ACC112 (cell line): ENCODE results near the gene MMP28.

Source experiments
- H2AFZ ChIP-seq: fragments of 200-600 bp; sonication (generic); one replicate; pipeline ENCODE4 v1.6.0; 2017; ENCODE audit warnings: antibody characterized with exemption, low read length; ENCODE audit not compliant: unreplicated experiment
- H3K27ac ChIP-seq: fragments of 200-600 bp; sonication (generic); 2 replicates; pipeline ENCODE4 v1.5.1; 2014; ENCODE audit warnings: low read depth, mild to moderate bottlenecking, antibody characterized with exemption, low read length, moderate library complexity
- H3K27me3 ChIP-seq: fragments of 200-600 bp; sonication (generic); 2 replicates; pipeline ENCODE4 v1.6.1; 2014; ENCODE audit warnings: mild to moderate bottlenecking, antibody characterized with exemption, low read length, moderate library complexity, mixed read lengths; ENCODE audit not compliant: insufficient read depth
- H3K36me3 ChIP-seq: fragments of 200-600 bp; sonication (generic); 2 replicates; pipeline ENCODE4 v1.6.1; 2016; ENCODE audit warnings: mild to moderate bottlenecking, antibody characterized with exemption, low read length, moderate library complexity, mixed read lengths; ENCODE audit not compliant: insufficient read depth
- H3K4me1 ChIP-seq: fragments of 200-600 bp; sonication (generic); one replicate; pipeline ENCODE4 v1.6.1; 2016; ENCODE audit warnings: low read length, mixed read lengths; ENCODE audit not compliant: insufficient read depth, unreplicated experiment, control insufficient read depth
- H3K4me3 ChIP-seq: fragments of 200-600 bp; sonication (generic); 2 replicates; pipeline ENCODE4 v1.5.1; 2014; ENCODE audit warnings: mild to moderate bottlenecking, low read depth, low read length
- H3K79me2 ChIP-seq: fragments of 200-600 bp; sonication (generic); one replicate; pipeline ENCODE4 v1.6.0; 2016; ENCODE audit warnings: low read length; ENCODE audit not compliant: control insufficient read depth, unreplicated experiment, insufficient read depth

Gene MMP28

DNA sequence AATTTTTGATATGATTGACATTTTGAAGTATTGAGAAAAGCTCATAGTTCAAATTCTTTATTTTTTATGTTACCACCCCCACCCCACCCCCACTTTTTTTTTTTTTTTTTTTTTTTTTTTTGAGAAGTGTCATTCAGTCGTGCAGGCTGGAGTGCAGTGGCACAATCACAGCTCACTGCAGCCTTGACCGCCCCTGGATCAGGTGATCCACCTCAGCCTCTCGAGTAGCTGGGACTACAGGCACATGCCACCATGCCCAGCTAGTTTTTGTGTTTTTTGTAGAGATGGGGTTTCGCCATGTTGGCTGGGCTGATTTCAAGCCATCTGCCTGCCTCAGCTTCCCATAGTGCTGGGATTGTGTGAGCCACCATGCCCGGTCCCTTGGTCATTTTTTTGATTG lies 21.3 kb upstream of the MMP28 start:
- Histone ChIP-seq H3K4me1 (peaks cover 17% of the 10 kb centered on the region), H3K36me3 (peaks cover 43% of the 10 kb centered on the region), H3K79me2 (peaks cover 95% of the 10 kb centered on the region), H3K27ac (no peak overlapping the region), H3K4me3 (no peak overlapping the region), H3K27me3 (no peaks in the 10 kb centered on the region), H2AFZ (no peak overlapping the region)

DNA sequence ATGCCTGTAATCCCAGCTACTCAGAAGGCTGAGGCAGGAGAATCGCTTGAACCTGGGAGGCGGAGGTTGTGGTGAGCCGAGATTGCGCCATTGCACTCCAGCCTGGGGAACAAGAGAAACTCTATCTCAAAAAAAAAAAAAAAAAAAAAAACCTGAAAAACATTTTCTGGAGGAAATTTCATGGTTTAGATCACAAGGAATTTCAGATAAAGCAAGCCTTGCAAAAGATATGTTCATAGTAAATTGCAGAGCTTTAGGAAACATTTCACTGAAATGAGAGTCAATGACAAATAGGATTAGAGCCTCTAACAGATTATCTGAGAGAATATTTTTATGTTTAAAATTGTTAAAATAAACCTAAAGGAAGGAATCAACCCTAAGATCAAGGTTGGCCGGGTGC lies 17.0 kb upstream of the MMP28 start:
- H3K36me3 ChIP-seq = peaks cover 11% of the 10 kb centered on the region
- no peaks in the 10 kb centered on the region for H3K27me3 ChIP-seq
- no peak overlapping the region for H2AFZ ChIP-seq
- no peak overlapping the region for H3K4me3 ChIP-seq
- H3K4me1 ChIP-seq = peaks cover 33% of the 10 kb centered on the region
- peaks cover 84% of the 10 kb centered on the region for H3K79me2 ChIP-seq
- no peak overlapping the region for H3K27ac ChIP-seq

DNA sequence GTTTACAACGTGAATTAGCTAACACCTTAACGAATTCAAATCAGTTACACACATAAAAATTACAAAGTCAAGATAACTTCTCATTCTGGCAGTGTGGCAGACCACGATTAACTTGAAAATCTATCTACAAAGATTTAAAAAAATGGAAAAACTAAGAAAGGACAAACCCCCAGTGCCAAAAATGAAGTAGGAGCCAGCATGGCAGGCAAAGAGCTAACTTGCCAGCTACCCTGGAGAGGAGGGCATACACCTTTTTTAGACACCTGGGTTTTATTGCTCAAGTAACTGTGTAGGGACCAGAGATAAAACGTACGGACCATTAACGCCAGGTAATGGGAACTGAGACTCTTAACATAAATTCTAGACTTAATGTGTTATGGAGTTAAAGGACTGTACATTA lies 16.3 kb upstream of the MMP28 start:
- H2AFZ ChIP-seq = no peak overlapping the region
- H3K79me2 ChIP-seq = peaks cover 77% of the 10 kb centered on the region
- H3K4me3 ChIP-seq = peak overlapping the region; percentile 100
- peaks cover 7% of the 10 kb centered on the region; the same call in 1 of the 2 replicates for H3K36me3 ChIP-seq
- no peak overlapping the region for H3K27ac ChIP-seq
- H3K4me1 ChIP-seq = peaks cover 34% of the 10 kb centered on the region
- H3K27me3 ChIP-seq = no peaks in the 10 kb centered on the region

DNA sequence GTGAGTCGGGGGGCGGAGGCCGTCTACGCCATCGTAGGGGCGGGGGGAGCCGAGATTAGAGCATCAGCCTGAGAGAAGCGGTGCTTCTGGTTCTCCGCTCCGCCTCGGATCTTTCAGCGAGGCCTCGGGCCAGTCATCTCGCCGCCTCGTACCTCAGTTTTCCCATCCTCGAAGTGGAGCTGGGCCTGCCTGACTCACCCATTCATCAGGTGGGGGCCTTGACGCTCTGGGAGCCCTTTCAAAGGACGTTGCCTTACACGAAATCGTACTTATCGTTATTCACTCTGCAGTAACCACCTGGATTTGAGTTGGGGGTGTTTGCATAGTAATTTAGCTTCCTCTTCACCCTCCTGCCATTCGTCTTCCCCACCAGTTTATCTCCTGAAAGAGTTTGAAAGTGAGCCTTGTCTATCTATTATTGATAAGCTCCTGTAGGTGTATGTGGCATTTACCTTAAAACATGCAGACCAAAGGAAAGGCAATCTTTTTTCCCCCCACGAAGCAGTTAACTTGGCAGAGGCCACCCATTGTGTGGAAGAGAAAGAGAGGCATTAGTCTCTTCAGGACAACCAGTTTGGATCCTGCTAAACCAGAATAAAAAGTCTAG lies 14.5 kb upstream of the MMP28 start:
- peaks cover 4% of the 10 kb centered on the region; the same call in 1 of the 2 replicates for H3K36me3 ChIP-seq
- peak overlapping the region; percentile 100 for H3K4me3 ChIP-seq
- H3K79me2 ChIP-seq = peaks cover 60% of the 10 kb centered on the region
- peaks cover 35% of the 10 kb centered on the region for H3K4me1 ChIP-seq
- H3K27me3 ChIP-seq = no peaks in the 10 kb centered on the region
- no peak overlapping the region for H2AFZ ChIP-seq
- peak overlapping the region; percentile 92 for H3K27ac ChIP-seq

DNA sequence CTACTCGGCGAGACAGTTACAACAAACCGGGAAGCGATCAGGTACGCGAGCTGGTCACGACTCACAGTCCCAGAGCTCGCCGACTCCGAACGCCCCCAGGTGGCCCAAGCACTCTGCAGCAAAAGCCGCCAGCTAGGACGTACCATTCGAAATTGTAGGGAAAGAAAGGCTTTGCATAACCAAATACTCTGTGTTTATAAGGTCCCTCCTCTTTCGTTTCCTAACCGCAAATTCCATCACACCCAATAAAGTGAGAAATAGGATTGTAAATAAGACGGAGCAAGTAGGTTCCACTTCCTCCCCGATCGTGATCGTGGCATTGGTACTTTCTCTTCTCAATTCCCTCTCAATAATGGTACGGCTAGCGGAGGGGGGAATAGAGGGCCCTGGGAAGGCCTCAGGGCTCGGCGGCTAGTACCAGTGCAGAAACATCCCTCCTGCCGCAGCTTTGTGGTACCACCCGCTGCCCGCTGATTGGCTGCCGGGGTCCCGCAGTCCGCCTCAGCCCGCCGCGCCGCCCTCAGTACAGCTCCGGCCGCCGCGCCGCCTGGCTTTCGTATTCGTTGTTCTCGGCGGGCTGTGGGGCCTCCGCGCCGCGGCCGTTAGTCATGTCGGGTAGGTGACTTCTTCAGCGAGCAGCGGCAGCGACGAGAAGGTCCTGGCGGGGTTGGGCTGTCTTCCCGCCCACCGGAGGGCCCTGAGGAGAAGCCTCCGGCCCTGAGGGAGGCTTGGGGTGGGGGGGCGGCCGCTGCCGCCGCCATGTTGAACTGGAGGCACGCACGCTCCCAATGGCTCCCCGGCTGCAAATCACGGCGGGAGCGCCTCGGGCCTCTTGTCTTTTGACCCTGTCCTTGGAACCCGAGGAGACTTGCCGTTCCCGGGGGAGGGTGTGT lies 13.8 kb upstream of the MMP28 start, which contains the start of gene TAF15:
TAF15 (plus strand) TSS at position 523 of the 893 bp plus-strand sequence; CDS start at position 609, 86 bp downstream.
- peaks cover 34% of the 10 kb centered on the region for H3K4me1 ChIP-seq
- H3K36me3 ChIP-seq = peaks cover 4% of the 10 kb centered on the region; the same call in 1 of the 2 replicates
- H3K27ac ChIP-seq = peak within 1 kb of the TSS; percentile 92
- H3K27me3 ChIP-seq = no peaks in the 10 kb centered on the region
- peak within 1 kb of the TSS; percentile 100 for H3K4me3 ChIP-seq
- peaks cover 52% of the 10 kb centered on the region for H3K79me2 ChIP-seq
- peak within 1 kb of the TSS; percentile 81 for H2AFZ ChIP-seq

DNA sequence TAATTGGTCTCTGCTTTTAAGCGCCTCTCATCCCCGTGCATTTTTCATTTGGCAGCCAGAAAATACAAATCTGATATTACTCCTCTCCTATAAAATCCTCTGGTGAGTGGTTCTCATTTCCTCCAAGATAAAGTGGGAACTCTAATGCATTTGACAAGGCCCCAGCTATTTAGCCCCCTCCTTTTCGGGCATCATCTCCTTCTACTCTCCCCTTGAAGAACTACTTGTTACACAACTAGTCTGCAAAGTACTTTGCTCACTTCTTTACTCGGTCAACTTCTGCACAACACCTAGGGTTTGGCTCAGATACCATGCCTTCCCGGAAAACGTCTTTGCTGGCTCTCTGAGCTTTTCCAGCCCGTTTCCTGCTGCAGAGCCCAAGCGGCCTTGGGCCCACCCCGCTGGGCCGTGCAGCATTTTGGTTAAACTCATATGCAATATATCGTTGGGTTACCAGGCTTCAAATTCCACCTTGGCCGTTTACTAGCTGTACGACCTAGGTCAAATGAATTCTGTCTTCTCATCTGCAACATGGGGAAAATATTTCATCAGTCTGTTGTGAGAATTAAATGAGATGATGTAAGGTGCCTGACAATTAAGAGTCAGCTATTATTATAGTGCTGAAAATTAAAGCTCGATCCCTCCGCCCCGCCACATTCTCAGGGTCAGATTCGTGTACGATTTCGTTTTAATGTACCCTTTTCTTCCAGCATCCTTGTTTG lies 13.0 kb upstream of the MMP28 start:
- Histone ChIP-seq H3K36me3 (peaks cover 4% of the 10 kb centered on the region; the same call in 1 of the 2 replicates), H3K4me1 (peaks cover 34% of the 10 kb centered on the region), H3K4me3 (peak overlapping the region; percentile 100), H3K27ac (peak overlapping the region; percentile 92), H3K79me2 (peaks cover 44% of the 10 kb centered on the region), H2AFZ (peak overlapping the region; percentile 81), H3K27me3 (no peaks in the 10 kb centered on the region)

DNA sequence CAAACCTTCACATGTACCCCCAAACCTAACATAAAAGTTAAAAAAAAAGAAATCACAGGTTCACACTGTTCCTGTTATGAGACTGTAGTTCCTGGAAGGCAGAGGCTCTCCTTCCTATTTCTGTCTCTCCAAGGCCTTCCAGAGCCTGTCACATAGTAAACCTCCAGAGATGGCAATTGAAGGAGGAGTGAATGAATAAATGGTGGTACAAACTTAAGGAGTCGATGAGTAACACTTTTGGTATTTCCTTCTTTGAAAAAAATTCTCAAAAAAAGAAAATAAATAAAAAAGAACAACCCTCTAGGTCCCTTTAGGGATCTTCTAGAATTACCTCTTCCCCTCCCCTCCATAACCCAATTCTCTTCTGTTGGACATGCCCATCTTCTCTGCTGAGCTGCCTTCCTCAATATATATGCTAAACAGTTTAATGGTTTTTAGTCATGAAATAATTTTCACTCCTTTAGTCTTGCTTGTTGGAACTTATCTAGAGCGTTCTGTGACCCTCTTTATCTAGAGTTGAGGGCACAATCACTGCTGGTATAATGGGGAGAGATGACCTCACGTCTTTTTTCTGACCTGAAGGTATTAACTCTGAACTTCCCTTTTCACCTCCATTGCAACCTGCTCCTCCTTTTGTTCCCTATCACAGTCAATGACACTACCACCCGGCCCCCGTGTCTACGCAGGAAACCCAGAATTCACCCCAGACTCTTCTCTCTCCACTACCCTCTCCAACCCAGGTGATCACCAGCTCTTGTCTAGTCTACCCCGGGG lies 12.1 kb upstream of the MMP28 start:
- peaks cover 4% of the 10 kb centered on the region; the same call in 1 of the 2 replicates for H3K36me3 ChIP-seq
- H3K27me3 ChIP-seq = no peaks in the 10 kb centered on the region
- peaks cover 36% of the 10 kb centered on the region for H3K79me2 ChIP-seq
- H3K4me3 ChIP-seq = peak overlapping the region; percentile 3; the same call in 1 of the 2 replicates
- no peak overlapping the region for H2AFZ ChIP-seq
- H3K27ac ChIP-seq = peak overlapping the region; percentile 26
- H3K4me1 ChIP-seq = peaks cover 34% of the 10 kb centered on the region

DNA sequence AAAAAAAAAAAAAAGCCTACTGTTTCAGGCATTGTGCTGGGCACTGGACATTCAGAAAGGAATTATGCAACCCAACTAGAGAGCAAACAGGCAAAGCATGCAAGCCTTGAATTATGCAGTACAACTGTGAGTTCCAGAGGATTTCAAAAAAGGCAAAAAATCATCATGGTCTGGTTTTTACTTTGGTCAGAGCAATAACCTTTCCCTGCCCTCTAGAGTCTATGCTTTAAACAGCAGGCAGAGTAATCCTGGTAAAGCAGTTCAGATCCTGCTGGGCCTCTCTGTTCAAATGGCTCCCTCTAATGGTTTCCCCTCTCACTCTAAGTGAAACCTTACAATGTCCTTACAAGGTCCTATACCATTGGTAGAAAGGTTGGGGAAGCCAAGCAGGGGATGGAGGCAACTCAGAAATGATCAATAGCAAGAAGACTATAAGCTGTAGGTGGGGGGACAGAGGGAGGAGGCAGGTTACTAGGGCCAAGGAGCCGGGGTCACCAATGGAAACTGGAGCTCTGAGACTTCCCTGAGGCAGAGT lies 9.3 kb upstream of the MMP28 start:
- Histone ChIP-seq H3K36me3 (no peaks in the 10 kb centered on the region), H2AFZ (peak overlapping the region; percentile 21), H3K27ac (no peak overlapping the region), H3K4me1 (peaks cover 28% of the 10 kb centered on the region), H3K79me2 (peaks cover 7% of the 10 kb centered on the region), H3K4me3 (no peak overlapping the region), H3K27me3 (no peaks in the 10 kb centered on the region)

DNA sequence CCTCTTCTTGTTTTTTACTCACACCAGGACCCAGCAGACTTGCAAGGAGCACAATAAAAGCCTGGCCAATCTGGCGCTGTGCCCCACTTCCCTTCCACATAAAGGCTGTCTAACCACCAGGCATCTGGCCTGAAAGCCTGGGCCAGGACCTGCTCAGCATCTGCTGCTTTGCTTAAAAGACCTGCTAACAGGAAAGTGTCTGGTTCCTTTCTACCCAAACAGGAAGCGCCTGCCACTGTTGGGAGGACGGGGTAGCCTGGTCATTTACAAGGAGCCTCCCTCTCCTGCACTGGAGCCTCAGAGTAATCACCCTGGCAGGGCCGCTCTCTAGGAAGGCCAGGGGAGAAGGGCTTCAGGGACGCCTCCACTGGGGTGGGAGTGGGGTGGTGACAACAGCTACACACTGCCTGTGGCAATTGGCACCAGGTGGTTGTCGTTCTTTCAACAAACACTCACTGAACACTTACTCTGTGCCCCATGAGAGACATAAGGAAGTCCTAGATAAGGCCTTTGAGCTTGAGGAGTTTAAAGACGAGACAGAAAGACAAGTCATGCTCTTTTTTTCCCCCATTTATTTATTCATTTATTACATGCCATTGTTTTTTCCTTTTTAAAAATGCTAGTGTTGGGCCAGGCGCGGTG lies 6.3 kb upstream of the MMP28 start:
- no peak overlapping the region for H3K4me3 ChIP-seq
- H2AFZ ChIP-seq = no peak overlapping the region
- no peaks in the 10 kb centered on the region for H3K36me3 ChIP-seq
- no peak overlapping the region for H3K27ac ChIP-seq
- peaks cover 16% of the 10 kb centered on the region for H3K27me3 ChIP-seq
- H3K79me2 ChIP-seq = no peaks in the 10 kb centered on the region
- peaks cover 8% of the 10 kb centered on the region for H3K4me1 ChIP-seq
